ENCODE data around the gene HOOK2.

GRCh38 chr19:12804051-12804450, 28.7 kb upstream of the HOOK2 start:
- TF ChIP-seq CTCF (IDR thresholded peaks at IDR 0.05; ENCODE audit: poor library complexity, severe bottlenecking) (no peak), EP300 (conservative IDR thresholded peaks at IDR 0.05; ENCODE audit: poor library complexity, severe bottlenecking) (no peak), RAD21 (conservative IDR thresholded peaks at IDR 0.05) (no peak)

All from neural cell (in vitro differentiated cells).